Stimulated activated CD8-positive, alpha-beta memory T cell treated with anti-CD3 and anti-CD28 coated beads, Interleukin-4, amount 100 ng/mL, for 1 hour (primary cell): ENCODE results near the gene APOL4.
"Not testable (repeated sequence)": the region's sequence is repeated elsewhere in the genome, so short reads cannot be mapped to it uniquely, and the experiment has no call there.

ENCODE experiments used
- DNase-seq, 2 donors: peaks; one replicate each; pipeline ENCODE4 v3.0.0-alpha.2; 2020; ENCODE audit warnings: low read depth in 2 of 2, low spot score in 1 of 2

APOL4 gene

GRCh38 chr22:36156119-36156514 lies 45.5 kb downstream of the APOL4 start:
- no peak for DNase-seq

- DNase-seq, result no peak
Measured at GRCh38 chr22:36155702-36156101, 45.9 kb downstream of the APOL4 start.

GRCh38 chr22:36154423-36154945 lies 47.1 kb downstream of the APOL4 start:
- DNase-seq, result no peak

- no peak for DNase-seq
Measured at GRCh38 chr22:36153501-36154422, 47.8 kb downstream of the APOL4 start.

- not testable (repeated sequence) for DNase-seq
Measured at GRCh38 chr22:36152821-36153220, 48.8 kb downstream of the APOL4 start.

GRCh38 chr22:36152088-36152487 lies 49.5 kb downstream of the APOL4 start:
- DNase-seq, result no peak

- DNase-seq, result no peak
Measured at GRCh38 chr22:36151006-36151595, 50.5 kb downstream of the APOL4 start.

- DNase-seq, result no peak
Measured at GRCh38 chr22:36149441-36149840, 52.2 kb downstream of the APOL4 start.

- DNase-seq, result no peak
Measured at GRCh38 chr22:36148411-36148810, 53.2 kb downstream of the APOL4 start.

GRCh38 chr22:36147196-36147791 lies 54.3 kb downstream of the APOL4 start:
- no peak for DNase-seq

GRCh38 chr22:36145881-36146280 lies 55.7 kb downstream of the APOL4 start:
- DNase-seq, result no peak

- no peak for DNase-seq
Measured at GRCh38 chr22:36144886-36145541, 56.6 kb downstream of the APOL4 start.

GRCh38 chr22:36143956-36144355 lies 57.7 kb downstream of the APOL4 start:
- no peak for DNase-seq

- no peak for DNase-seq
Measured at GRCh38 chr22:36143066-36143815, 58.4 kb downstream of the APOL4 start.

- no peak for DNase-seq
Measured at GRCh38 chr22:36141481-36141880, 60.1 kb downstream of the APOL4 start.
